Stimulated activated CD8-positive, alpha-beta memory T cell treated with anti-CD3 and anti-CD28 coated beads, Interleukin-7, amount 100 ng/mL, for 24 hours (primary cell): ENCODE data around the gene IPO13.

Experiments
- DNase-seq: peaks from one replicate; pipeline ENCODE4 v3.0.0-alpha.2; 2020; ENCODE audit warnings: low read depth

IPO13 gene

DNA sequence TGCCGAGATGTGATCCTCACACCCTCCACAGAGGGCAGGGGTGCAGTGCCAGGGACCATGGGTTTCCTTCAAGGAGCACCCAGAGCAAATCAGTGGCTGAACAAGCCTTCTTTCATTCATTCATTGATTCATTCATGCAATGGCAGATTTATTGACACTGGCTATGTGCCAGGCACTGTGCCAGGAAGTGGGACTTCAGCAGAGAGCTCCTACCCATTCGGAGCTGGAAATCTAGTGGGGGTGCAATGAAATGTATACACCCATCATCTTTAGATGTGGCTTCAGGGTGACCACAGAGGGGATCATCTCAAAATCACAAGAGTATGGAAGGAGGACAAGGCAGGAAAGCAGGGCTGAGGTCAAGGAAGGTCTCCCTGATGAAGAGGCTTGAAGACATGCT is 65.7 kb downstream of the IPO13 start:
- DNase-seq, result no peak

DNA sequence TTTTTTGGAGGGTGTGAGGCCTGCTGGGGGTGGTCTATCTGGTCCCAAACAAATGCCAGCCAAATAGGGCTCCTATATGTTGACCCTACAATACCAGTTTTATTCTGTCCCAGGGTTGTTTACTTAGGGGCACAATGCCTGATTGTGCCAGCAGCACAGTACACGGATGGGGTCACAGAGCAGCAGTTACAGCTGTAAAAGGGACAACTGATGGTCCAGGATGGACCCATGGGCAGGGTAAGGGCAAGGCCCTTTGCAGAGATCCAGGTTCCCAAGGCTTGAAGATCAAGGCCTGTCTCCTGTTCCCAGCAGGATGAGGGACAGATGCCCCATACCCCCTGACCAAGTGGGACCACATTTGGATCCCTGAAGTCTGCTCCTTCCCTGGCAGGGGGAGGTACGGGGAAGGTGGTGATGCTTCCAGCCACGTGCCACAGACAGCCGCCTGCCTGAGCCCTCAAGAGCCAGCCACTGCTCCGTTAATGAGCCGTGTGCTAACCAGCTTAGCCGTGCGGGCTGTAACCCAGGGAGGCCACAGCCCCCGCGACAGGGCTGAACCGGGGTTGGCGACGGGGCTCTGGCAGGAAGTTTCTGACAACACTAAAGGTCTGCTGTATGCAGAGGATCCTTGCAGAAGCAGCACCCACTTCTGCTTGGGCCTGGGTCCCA is 66.3 kb downstream of the IPO13 start:
- no peak for DNase-seq

DNA sequence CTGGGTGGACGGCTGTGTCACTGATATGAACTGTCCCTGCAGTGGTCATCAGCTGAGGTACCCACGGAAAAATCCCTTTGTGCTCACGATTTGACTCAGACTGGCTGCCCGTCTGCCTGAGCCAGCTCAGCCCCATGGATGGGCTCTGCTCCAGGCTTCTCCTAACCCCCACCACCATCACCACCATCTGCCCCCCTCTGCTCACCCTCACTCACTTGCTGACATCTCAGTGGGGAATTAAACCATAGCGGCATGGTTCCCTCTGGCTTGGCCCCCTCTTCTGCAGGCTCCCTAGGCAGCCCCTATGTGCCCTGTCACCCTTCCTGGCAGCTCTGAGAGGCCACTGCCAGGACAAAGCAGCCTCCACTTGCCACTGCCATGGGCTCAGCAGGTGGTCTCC is 67.2 kb downstream of the IPO13 start:
- DNase-seq, result no peak

GRCh38 chr1:44014365-44015104 is 67.8 kb downstream of the IPO13 start:
- no peak for DNase-seq

DNA sequence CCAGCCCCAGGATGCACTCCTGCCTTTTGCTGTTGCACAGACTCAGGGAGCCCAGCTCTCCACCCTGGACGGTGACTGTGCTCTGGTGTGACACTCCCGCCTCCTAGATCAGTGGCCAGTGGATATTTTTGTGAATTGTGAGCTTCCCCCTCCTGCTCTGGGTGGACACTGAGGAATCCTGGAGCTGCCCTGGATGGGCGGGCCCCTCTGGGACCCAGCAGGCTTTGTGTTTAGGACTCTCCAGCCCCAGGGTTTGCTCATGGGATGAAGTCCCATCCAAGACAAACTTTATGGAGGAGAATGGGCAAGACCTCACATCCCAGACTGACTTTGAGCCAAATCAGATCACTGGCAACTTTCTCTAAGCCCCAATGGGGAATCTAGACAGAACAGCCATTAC is 68.5 kb downstream of the IPO13 start:
- DNase-seq, result no peak

DNA sequence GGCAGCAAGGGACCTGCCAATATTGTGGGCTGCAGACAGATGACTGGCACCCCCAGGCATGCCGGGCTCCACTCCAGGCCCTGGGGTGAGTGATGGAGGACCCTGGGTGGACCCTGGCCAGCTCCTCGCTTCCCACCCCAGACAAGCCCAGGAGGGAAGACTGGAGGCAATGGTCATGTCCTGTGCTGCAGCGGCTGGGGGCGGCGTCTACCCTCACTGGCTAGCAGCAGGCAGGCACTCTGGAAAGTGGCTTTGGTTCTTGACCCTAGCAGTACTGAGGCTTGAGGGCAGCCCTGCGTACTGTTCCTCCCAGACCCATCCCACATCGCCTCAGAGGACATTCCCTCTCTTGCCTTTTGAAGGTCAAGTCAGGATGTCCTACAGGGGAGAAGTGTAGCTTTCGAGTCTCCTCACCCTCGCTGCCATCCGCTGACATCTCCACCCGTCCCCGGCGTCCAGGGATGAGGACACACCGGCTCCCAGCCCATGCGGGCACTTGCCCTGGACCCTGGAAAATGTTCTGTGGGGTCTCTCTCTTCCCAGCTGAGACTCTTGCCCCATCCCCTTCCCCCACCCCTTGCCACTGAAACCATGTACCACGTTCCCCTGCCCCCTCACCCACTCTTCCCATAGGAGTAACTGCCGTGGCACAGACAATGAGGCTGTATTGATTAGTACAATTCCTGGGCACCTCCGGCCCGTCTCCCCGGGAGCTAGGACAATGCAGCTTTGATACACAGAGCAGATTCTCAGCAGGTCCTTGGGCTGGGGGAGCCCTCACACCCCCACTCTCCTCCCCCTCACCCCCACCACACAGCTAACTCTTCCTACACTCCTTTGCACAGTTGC is 69.5 kb downstream of the IPO13 start:
- DNase-seq, result no peak

- no peak for DNase-seq
These were observed 70.2 kb downstream of the IPO13 start for GRCh38 chr1:44016890-44017400.
